Cortex of kidney (tissue), 1 donor: ENCODE results near the gene ZFHX3.

Experiments
- DNase-seq: peaks from one replicate; lab custom pipeline; 2025; lab: John Stamatoyannopoulos, UW

The ZFHX3 gene

GRCh38 chr16:72974142-72974769 is 73.7 kb downstream of the ZFHX3 start:
- no peak for DNase-seq

GRCh38 chr16:72972878-72973571 is 74.9 kb downstream of the ZFHX3 start:
- DNase-seq: no peak

GRCh38 chr16:72971370-72971769 is 76.6 kb downstream of the ZFHX3 start:
- DNase-seq: no peak

- DNase-seq: no peak
Observed at GRCh38 chr16:72970656-72971055, 77.3 kb downstream of the ZFHX3 start.

- no peak for DNase-seq
Observed at GRCh38 chr16:72969812-72970211, 78.1 kb downstream of the ZFHX3 start.

- DNase-seq: no peak
Observed at GRCh38 chr16:72969146-72969545, 78.8 kb downstream of the ZFHX3 start.

GRCh38 chr16:72967941-72968340 is 80.0 kb downstream of the ZFHX3 start:
- no peak for DNase-seq

- DNase-seq: no peak
Observed at GRCh38 chr16:72963533-72964315, 84.2 kb downstream of the ZFHX3 start.

GRCh38 chr16:72962347-72962746 is 85.6 kb downstream of the ZFHX3 start:
- DNase-seq: no peak

GRCh38 chr16:72961863-72962262 is 86.1 kb downstream of the ZFHX3 start:
- no peak for DNase-seq

- no peak for DNase-seq
Observed at GRCh38 chr16:72961115-72961832, 86.7 kb downstream of the ZFHX3 start.

GRCh38 chr16:72960101-72960500 is 87.8 kb downstream of the ZFHX3 start:
- no peak for DNase-seq

- no peak for DNase-seq
Observed at GRCh38 chr16:72959301-72959996, 88.5 kb downstream of the ZFHX3 start.

- no peak for DNase-seq
Observed at GRCh38 chr16:72958522-72959076, 89.3 kb downstream of the ZFHX3 start.

- no peak for DNase-seq
Observed at GRCh38 chr16:72957303-72958277, 90.3 kb downstream of the ZFHX3 start.

GRCh38 chr16:72956124-72957064 is 91.5 kb downstream of the ZFHX3 start:
- DNase-seq: no peak

- DNase-seq: no peak
Observed at GRCh38 chr16:72952811-72953271, 95.1 kb downstream of the ZFHX3 start.

- DNase-seq: no peak
Observed at GRCh38 chr16:72952404-72952803, 95.5 kb downstream of the ZFHX3 start.

- no peak for DNase-seq
Observed at GRCh38 chr16:72951916-72952315, 96.0 kb downstream of the ZFHX3 start.
